Measurements from ENCODE around the gene COL5A2.

Gene COL5A2

DNA sequence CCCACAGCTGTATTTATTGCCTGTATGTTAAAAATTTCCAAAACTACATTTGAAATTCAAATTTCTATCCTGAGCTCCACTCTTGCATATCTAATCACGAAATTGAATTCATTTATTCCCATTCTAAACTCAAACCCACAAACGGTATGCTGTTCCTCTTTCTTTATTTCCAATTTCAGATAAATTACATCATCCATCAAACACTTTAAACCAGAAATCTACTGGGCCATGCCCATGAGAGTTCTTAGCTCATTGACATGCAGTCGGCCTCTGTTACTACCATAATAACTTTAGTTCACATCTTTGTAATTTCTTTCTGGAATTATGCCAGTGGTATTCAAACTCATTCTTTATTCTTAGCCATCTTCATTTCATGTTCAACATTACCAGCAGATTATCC lies 105.1 kb downstream of the COL5A2 start:
- in situ Hi-C loops (cut with MboI; ENCODE audit: low pct_unique_long_range_greater_than_20kb, low sequenced_read_pairs), result no loop called here
- DNase-seq, result no peak

DNA sequence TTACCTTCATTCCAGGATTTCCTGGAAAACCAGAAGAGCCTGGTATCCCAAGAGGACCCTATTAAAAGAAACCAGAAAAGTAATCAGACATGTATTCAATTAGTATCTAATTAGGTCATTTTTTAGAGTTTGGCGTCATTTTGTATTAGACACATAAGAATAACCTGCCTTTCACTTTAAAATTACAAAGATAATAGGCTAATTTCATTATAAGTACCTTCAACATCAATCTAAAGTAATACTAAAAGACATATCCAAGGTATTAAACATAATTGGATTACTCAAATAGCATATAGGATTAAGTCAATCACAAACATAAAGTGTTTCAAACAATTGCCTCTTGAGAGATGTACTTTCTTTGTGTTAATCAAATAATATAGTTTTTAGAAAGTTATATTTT lies 107.5 kb downstream of the COL5A2 start:
- no peak for DNase-seq
- in situ Hi-C loops (cut with MboI; ENCODE audit: low pct_unique_long_range_greater_than_20kb, low sequenced_read_pairs), result no loop called here

DNA sequence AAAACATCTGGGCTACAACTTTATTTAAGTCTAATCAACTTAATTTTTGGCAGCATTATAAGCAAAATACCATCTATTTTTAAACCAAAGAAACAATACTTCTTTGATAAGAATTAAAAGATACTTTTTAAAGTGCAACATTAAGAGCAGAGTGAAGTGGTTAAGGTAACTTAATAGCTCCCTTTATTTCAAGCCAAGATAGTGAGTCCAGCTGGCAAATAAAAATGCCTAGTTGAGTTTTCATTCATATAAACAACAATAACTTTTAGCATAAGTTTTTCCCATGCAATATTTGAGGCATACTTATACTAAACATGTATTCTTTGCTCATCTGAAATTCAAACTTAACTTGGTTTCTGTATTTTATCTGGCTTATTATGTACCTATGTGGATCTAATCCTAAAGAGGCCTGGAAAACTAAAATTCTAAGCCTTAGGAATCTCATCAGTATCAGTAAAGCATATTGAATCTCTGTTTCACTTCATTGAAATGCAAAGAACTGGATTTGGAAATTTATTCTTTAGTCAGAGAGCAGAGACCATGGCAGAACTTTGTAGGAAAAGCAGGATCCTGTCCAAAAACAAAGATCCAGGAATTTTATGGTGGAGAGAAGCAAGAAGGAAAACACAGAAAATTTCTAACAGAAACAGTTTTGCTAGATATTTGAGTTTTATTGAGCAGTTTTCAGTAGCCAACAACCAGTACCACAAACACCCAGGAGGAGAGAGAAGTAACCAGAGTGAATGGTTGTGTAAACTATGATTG lies 109.5 kb downstream of the COL5A2 start:
- in situ Hi-C loops (cut with MboI; ENCODE audit: low pct_unique_long_range_greater_than_20kb, low sequenced_read_pairs), result no loop called here
- DNase-seq, result no peak

DNA sequence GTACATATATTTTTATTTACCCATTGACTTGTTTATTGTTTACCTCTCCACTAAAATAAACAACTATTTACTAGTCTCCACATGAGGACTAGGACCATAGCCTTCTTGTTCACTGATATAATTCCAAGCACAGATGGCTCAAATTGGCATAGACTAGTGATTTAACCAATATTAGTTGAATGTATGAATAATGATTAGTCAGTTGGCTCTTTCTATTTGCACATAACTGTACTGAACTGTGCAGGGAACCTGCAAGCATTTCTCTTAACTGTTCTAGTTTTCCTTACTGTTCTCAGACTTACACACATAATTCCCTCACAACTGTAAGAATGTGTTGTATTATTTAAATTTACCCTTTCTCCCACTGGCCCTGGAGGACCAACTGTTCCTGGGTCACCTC lies 113.5 kb downstream of the COL5A2 start:
- no peak for DNase-seq
- in situ Hi-C loops (cut with MboI; ENCODE audit: low pct_unique_long_range_greater_than_20kb, low sequenced_read_pairs), result no loop called here

DNA sequence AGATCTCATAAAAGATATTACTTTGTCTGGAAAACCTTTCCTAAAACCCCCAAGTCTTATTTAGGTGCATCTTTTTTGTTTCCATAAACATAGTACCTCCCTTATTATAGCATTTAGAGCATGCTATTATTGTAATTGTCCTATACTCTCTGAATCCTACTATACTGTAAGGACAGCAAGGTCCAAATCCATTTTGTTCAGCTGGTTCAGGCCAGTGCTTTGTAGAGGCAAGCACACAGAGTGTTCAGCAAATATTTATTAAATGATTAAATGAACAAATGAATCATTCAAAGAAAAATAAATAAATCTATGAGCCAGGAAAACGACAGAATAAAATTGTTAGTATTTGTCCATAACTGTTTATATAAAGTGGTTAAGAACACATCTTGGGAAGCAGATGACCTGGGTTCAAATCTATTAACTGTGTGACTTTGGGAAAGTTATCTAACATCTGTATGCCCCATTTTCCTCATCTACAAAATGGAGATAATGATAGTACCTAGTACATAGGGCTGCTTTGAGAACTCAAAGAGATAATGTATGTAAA lies 119.4 kb downstream of the COL5A2 start:
- in situ Hi-C loops (cut with MboI; ENCODE audit: low pct_unique_long_range_greater_than_20kb, low sequenced_read_pairs), result no loop called here
- no peak for DNase-seq

DNA sequence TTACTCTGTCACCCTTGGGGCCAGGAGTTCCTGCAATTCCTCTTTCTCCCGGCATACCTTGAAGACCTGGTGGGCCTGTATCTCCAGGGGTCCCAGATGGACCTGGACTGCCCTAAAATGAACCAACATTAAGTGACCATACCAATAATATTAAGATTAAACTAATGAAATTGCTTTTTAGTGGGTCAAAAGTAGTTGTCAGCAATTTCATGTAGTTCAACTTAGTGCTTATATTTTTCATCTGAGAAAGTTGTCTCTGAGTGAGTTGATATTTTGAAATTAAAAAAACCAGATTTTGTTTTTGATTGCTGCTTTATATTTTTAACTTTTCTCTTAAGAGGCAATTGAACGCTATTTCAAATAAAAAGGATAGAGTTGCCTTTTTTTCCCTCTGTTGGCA lies 122.2 kb downstream of the COL5A2 start:
- no peak for DNase-seq
- in situ Hi-C loops (cut with MboI; ENCODE audit: low pct_unique_long_range_greater_than_20kb, low sequenced_read_pairs), result no loop called here

DNA sequence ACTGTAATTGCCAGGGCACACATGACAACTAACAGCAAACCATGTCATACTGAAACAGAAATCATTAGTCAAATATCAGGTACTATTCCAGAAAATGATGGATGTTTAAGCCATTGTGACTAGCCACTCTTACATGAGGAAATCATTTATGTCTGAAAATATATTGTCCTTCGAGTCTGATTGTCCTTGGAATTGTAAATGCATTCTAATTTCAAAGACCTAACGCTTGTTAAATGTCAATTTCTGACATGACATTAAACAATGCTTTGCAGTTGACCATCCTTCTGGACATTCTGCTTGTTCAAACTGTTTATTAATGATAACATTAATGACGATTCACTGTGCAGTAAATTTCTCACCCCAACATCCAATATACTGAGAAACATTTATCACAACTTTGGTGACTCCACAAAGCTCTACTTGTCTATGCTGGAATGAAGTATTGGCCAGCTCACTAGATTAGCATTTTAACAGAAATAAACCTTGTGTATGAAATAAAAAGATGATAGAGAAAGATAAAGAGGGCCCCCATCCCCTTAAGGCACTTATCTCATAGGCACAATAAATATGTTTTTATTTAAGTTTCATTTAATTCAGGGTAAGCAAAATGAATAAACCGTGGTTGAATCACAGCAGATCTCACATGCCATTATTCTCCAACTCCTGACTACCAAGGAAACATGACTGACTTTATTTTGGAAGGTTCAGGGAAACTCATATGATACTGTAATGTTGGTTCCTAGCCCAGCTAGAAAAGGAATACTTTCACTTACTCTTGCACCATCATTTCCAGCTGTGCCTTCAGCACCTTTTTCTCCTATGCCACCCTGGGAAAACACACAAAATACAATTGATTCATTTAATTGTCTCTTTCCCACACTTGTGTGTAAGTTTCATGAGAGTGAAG lies 123.1 kb downstream of the COL5A2 start:
- in situ Hi-C loops (cut with MboI; ENCODE audit: low pct_unique_long_range_greater_than_20kb, low sequenced_read_pairs), result no loop called here
- DNase-seq, result no peak

DNA sequence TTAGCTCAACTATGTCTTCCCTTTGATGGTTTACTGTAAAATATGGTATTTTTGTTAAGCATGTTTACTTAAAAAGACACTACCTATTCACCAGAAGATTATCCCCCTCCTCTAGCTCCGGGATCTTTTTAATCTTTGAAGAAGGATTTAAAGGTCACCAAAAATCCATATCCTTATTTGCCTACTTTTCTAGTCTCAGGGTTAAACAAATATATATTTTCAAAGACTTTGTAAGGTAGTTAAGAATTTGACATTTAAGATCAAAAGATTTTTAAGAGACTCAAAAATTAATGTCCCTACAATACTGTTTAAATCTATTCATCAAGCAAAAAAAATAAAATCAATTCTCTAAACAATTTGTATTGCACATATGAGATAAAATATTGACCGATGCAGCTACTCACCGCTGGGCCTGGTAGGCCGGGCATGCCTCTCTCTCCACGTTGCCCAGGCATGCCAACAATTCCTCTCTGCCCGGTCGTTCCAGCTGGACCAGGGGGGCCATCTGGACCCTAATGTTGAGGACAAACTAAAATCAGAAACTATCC lies 129.3 kb downstream of the COL5A2 start:
- in situ Hi-C loops (cut with MboI; ENCODE audit: low pct_unique_long_range_greater_than_20kb, low sequenced_read_pairs), result no loop called here
- DNase-seq, result no peak

DNA sequence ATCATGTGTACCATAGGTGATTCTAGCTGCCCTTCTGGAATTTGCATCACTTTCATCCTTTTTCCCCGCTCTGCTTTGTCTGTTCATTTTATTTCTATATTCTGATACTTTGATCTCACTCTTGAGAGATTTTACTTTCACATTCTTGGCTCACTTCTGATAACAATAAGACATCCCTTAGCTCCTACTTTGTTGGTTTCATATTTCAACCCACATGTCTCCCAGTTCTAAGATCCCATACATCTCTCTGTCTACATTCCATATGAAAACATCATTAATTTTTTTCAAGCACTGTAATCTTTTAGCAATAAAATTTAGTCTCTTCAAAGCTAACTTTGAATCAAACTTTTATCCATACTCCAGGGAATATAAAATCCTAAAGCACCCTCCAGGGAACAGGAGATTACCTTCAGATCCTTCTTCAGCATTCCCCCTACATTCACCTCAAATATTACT lies 129.8 kb downstream of the COL5A2 start:
- no peak for DNase-seq
- in situ Hi-C loops (cut with MboI; ENCODE audit: low pct_unique_long_range_greater_than_20kb, low sequenced_read_pairs), result no loop called here

DNA sequence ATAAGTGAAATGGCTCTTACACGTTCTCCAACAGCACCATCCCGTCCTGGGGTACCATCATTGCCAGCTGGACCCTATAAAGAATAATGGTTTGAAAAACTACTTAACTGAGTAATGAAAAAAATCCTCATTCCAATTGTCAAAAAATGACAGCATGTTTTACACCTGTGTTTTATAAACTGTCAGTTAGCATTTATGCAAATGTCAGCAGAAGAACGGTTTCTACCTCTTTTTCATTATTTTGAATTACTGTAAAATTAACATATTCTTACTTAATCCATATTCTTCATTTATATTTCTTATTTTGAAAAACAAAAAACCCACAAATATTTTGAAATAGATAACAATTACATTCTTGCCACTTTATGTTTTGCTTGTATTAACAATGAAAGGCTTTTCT lies 131.4 kb downstream of the COL5A2 start:
- DNase-seq, result no peak
- in situ Hi-C loops (cut with MboI; ENCODE audit: low pct_unique_long_range_greater_than_20kb, low sequenced_read_pairs), result no loop called here

DNA sequence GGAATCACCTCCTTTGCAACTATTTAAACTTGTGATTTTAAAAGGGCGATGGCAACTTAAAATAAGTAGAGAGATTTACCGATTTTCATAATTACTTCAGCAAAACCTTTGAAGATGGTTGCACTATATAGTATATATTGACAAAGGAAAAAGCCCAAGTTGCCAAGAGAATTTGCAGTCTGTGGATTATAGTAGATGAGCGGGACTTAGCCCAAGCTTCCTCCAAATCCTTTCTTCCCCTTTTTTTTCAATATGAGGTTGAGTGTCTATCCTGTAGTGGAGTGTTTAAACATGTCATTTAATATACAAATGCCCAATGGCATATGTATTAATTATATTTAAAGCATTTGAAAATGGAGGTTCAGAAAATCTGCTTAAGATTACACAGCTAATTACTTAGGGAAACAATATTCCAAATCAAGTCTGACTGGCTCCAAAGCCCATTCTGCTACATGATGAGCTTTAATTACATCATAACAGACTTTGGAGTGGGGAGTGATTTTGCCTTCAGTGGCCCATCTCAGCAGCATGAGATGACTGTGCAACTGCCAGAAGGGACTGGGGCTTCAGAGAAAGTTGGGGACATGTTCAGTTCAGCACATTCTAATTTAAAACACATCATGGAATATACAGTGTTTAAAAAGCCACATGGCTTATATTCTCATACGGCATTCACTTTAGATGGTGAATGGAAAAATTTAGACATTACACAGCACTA lies 132.2 kb downstream of the COL5A2 start:
- DNase-seq, result no peak
- in situ Hi-C loops (cut with MboI; ENCODE audit: low pct_unique_long_range_greater_than_20kb, low sequenced_read_pairs), result no loop called here

DNA sequence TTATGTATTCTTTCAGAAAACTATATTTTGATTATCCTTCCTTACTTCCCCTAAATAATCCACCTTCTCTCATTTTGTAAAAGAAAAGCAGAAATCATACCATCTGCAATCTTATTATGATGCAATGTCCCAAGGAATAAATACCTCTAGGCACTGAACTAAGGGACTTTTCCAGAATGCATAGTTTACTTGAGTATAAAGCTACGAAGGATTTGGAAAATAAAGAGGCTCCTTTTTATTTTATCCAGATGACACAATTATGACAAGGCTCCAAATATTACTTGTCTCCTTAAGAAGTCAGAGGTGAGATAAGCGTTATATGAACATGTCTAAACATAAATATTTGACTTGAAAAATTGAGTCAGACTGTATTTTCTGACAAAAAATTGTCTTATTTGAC lies 133.2 kb downstream of the COL5A2 start:
- in situ Hi-C loops (cut with MboI; ENCODE audit: low pct_unique_long_range_greater_than_20kb, low sequenced_read_pairs), result no loop called here
- no peak for DNase-seq

DNA sequence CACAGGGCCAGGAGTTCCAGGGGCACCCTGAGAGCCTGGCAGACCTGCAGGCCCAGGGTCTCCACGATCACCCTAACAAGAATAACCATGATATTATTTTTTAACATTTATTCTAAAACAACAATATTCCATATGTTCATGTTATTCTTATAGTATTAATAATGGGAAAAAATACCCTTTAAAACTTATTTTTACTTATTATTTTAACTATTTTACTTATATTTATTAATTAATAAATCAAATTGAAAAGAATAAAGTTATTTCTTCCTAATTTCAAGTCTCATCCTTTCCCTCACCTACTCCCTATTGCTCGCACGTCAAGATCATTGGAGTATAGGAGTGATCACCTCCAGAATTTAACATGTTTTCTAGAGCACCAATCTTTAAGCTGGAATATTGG lies 133.7 kb downstream of the COL5A2 start:
- no peak for DNase-seq
- in situ Hi-C loops (cut with MboI; ENCODE audit: low pct_unique_long_range_greater_than_20kb, low sequenced_read_pairs), result no loop called here

DNA sequence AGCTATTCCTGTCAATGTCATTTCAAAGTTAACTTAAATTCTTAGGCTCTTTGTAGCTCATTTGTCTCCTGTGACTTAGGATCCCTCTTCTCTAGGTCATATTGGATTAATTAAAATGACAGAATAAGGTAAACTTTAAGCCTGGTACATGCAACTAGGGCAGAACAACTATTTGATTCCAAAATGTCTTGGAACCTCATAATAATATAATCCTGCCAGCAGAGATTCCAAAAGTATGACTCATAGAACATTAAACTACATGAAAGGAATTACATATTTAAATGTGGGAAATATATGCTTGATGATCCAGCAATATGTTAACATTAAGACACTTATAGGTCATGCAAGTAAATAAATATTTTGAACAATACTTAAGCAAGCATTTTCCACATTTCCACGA lies 142.0 kb downstream of the COL5A2 start:
- in situ Hi-C loops (cut with MboI; ENCODE audit: low pct_unique_long_range_greater_than_20kb, low sequenced_read_pairs), result no loop called here
- no peak for DNase-seq

DNA sequence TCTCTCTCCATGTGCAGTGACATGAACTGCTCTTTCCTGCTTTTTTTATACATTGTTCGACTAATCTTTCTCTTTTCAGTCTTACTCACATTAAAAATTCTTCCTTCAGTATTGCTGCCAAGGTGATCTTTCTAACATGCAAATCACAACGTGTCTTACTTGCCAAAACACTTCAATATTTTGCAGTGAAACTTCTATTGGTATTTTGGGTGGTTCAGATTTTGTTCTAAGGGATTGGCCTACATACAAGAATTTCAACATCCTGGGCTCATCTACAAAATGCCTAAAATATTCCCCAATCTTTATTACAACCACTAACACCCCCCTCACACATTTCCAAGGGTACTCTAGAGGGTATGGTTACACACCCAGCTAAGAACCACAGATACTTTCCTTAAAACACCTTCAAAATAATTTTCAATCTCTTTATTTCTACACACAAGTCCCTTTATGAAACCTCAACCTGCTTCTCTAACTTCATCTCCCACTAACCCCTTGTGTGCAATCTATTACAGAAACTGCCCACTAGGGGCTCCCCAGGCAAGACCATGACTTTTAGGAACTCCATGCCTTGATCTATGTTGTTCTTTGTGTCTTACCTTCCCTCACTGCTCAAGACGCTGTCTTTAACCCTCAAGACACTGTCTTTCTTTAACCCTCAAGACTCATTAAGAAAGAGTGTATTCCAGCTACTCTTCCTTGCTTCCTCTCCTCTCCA lies 154.5 kb downstream of the COL5A2 start:
- no peak for DNase-seq

DNA sequence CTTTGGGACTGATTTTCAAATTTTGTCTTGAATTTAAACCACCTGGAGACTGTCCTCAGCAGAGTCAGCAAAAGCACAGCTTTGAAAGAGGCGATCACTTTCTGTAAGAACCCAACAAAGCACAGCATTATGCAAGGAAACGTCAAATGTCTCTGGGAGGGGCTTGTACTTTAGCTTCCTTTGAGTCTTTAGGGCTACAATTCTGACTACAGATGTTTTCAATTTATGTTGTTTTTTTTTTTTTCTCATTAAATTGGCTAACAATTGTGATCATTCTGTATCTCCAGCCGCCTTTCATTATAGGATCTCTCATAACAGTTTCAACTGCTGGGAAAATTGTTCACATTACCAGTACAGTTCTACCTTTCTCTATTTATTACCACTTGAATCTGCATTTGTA lies 157.1 kb downstream of the COL5A2 start:
- in situ Hi-C loops (cut with MboI; ENCODE audit: low pct_unique_long_range_greater_than_20kb, low sequenced_read_pairs), result no loop called here
- DNase-seq, result no peak

More for the DNA sequence above, 154.5 kb downstream of the COL5A2 start:
- in situ Hi-C loops (cut with MboI; ENCODE audit: low pct_unique_long_range_greater_than_20kb, low sequenced_read_pairs), result no loop called here

DNA sequence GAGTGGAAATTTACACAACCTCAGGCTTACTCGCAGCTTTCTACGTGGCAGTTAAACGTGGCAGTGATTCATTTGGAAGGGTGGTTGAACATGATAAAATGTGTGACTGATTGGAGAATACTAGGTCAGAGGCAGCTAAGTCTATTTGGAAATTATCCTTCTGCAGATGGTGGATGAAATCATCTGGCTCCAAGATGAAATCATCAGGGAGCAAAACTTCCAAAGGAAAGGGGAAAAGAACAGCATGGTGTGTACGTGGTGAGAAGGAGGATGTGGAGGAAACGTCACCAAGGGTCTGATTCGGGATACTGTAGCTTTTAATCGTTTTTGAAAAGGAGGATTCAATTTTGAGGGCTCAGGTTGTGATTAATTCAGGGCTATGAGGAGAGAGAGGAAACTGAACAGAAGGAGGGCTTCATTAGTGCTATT lies 157.5 kb downstream of the COL5A2 start:
- DNase-seq, result no peak
- in situ Hi-C loops (cut with MboI; ENCODE audit: low pct_unique_long_range_greater_than_20kb, low sequenced_read_pairs), result no loop called here

DNA sequence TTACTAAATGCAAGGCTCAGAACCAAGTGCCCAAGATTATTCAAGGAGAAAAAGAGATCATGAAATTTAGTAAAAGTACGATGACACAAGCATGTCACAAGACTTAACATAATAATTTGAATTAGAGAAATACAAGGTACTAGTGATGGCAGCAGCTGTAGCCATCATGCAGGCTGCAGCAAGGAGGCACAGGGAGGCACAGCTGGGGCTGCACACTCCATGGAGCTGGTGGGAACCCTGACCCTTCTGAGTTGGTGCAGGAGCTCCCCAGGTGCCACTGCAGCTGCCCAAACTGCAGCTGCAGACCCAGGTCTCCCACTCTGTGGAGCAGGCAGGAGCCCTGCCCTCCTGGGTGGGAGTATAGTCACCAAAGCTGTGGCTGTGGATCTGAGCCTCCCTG lies 159.4 kb downstream of the COL5A2 start:
- in situ Hi-C loops (cut with MboI; ENCODE audit: low pct_unique_long_range_greater_than_20kb, low sequenced_read_pairs), result no loop called here
- DNase-seq, result no peak

DNA sequence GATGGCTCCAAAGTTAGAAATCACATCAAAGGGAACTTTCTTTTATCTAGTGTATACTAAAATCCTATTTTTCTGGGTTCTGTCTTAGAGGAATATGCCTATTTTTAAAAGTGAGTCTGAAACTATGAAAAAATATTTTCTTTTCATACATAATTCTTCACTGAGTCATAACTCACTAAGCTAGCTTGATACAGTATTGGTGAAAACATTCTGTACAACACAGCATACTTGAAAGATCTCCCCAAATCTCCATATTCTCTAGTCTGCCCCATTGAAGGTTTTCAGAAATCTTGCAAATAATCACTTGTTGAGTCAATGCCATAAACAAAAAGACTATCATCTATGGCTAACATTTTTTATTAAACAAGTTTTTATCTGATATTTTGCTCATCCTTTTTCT lies 160.9 kb downstream of the COL5A2 start:
- in situ Hi-C loops (cut with MboI; ENCODE audit: low pct_unique_long_range_greater_than_20kb, low sequenced_read_pairs), result no loop called here
- DNase-seq, result no peak

All from KBM-7 (cell line).